Activated naive CD8-positive, alpha-beta T cell treated with anti-CD3 and anti-CD28 coated beads, Interleukin-2, amount 50 U/mL, for 24 hours (primary cell): Measurements from ENCODE around the gene SPARC.
"Not testable (repeated sequence)": the region's sequence is repeated elsewhere in the genome, so short reads cannot be mapped to it uniquely, and the experiment has no call there.

Experiments
- ATAC-seq: fragments of 150-1000 bp; cut with Tn5 transposase; one replicate; pipeline ENCODE4 v1.10.0; 2021
- DNase-seq: peaks from one replicate; pipeline ENCODE4 v3.0.0; 2021
- H3K27ac Mint-ChIP-seq: one replicate; pipeline ENCODE4 v1.8.0; 2021; ENCODE audit warnings: mild to moderate bottlenecking, mixed read lengths
- H3K27me3 Mint-ChIP-seq: one replicate; pipeline ENCODE4 v1.8.0; 2021; ENCODE audit warnings: mixed read lengths
- H3K36me3 Mint-ChIP-seq: one replicate; pipeline ENCODE4 v1.8.0; 2021; ENCODE audit warnings: low read depth, mixed read lengths
- H3K4me1 Mint-ChIP-seq: one replicate; pipeline ENCODE4 v1.8.0; 2021; ENCODE audit warnings: mixed read lengths
- H3K4me3 Mint-ChIP-seq: one replicate; pipeline ENCODE4 v1.8.0; 2021; ENCODE audit warnings: mild to moderate bottlenecking, moderate library complexity, mixed read lengths
- H3K9me3 Mint-ChIP-seq: one replicate; pipeline ENCODE4 v1.8.0; 2021; ENCODE audit warnings: mixed read lengths

The SPARC gene

GRCh38 chr5:151717416-151717815 lies 30.7 kb upstream of the SPARC start:
- no peak overlapping the region for H3K4me3 Mint-ChIP-seq
- no peak overlapping the region for H3K27ac Mint-ChIP-seq
- ATAC-seq: no peak

DNA sequence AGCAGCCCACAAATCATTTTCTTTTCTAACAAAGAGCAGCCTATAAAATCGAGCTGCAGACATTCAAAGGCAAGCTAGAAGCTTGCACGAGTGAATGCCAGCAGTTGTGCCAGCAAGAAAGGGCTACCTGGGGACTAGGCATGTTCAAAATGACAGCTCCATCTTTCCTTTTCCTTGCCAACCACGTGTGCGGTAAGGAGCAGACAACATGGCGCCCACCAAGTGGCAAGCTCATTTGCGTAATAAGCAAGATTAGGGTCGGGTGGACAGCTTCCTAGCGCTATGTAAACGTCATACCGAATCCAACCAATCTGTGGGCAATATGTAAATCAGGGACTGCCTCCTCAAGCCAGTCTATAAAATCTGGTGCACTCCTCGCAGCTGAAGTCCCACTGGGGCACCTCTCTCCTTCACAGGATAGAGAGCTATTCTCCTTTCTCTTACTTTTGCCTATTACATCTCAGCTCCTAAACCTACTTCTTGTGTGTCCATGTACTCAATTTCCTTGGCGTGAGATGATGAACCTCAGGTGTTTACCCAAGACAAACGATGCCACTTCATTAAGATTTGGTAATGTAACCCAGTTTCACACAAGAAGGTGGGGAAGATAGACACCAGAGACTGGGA lies 22.5 kb upstream of the SPARC start:
- ATAC-seq: no peak
- peaks cover 6% of the 10 kb centered on the region for H3K9me3 Mint-ChIP-seq
- no peak overlapping the region for H3K4me3 Mint-ChIP-seq
- peaks cover 7% of the 10 kb centered on the region for H3K27me3 Mint-ChIP-seq
- no peak overlapping the region for H3K27ac Mint-ChIP-seq
- DNase-seq: no peak
- no peaks in the 10 kb centered on the region for H3K36me3 Mint-ChIP-seq
- peaks cover 2% of the 10 kb centered on the region for H3K4me1 Mint-ChIP-seq

More at GRCh38 chr5:151717416-151717815, 30.7 kb upstream of the SPARC start:
- H3K4me1 Mint-ChIP-seq: peaks cover 16% of the 10 kb centered on the region
- H3K36me3 Mint-ChIP-seq: no peaks in the 10 kb centered on the region
- peaks cover under 1% of the 10 kb centered on the region for H3K9me3 Mint-ChIP-seq
- H3K27me3 Mint-ChIP-seq: peaks cover 1% of the 10 kb centered on the region
- DNase-seq: no peak

DNA sequence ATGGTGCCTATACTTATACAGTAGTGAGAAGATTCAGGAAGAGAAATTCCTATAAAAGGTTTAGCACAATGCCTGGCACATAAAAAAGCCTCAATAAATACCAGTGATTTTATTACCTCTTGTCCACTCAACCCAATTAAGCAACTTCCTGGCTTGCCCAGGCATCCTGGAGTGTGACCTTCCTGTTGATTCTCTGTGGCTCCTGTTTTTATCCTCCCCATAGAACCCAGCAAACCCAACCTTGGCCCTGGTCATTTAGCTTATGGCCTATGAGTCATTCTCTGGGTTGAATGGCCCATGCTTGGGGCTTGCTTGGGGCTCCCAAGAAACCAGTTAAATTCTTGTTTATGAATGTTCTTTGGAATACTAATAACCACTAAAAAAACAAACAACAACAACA lies 21.4 kb upstream of the SPARC start:
- peaks cover 7% of the 10 kb centered on the region for H3K27me3 Mint-ChIP-seq
- no peak overlapping the region for H3K4me3 Mint-ChIP-seq
- no peaks in the 10 kb centered on the region for H3K36me3 Mint-ChIP-seq
- ATAC-seq (no peak), DNase-seq (no peak)
- H3K27ac Mint-ChIP-seq: no peak overlapping the region
- H3K4me1 Mint-ChIP-seq: peaks cover 4% of the 10 kb centered on the region
- H3K9me3 Mint-ChIP-seq: peaks cover 6% of the 10 kb centered on the region

DNA sequence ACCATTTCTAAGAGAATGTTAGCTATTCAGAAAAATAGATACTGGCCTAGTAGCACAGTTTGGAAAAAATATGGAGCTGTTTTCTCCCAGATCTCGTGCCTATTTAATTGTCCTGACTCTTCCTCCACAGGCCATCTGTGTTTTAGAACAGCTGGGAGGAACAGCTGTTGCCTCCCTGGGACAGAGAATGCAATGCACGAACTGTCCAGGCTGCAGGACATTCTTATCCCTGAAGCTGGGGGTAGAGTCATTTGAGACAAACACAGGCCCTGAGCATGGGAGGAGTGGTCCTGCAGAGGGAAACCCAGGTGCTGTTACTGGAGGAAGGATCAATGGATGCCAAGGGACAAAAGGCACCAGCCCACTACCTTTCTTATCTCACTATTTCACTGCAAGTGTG lies 20.9 kb upstream of the SPARC start:
- DNase-seq (no peak), ATAC-seq (no peak)
- H3K4me1 Mint-ChIP-seq: peaks cover 4% of the 10 kb centered on the region
- peaks cover 7% of the 10 kb centered on the region for H3K27me3 Mint-ChIP-seq
- H3K9me3 Mint-ChIP-seq: peaks cover 6% of the 10 kb centered on the region
- no peaks in the 10 kb centered on the region for H3K36me3 Mint-ChIP-seq
- H3K27ac Mint-ChIP-seq: no peak overlapping the region
- no peak overlapping the region for H3K4me3 Mint-ChIP-seq

DNA sequence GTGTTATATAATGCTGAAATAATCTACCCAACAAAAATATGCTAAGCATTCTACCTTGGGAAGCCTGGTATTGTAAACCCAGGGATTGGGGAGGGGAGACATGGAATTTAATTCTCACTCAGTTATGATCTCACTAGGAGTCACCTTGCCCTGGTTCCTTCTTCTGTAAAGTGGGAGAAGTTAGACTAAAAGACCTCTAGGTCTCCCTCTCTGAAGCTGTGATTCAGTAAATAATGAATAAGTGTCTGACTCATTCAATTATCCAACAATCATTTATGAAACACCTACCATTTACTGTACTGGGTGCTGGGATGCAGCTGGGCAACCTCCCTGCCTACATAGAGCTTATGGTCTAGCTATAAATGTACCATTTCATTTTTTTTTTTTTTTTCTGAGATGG lies 20.2 kb upstream of the SPARC start:
- no peak overlapping the region for H3K27ac Mint-ChIP-seq
- H3K27me3 Mint-ChIP-seq: peaks cover 3% of the 10 kb centered on the region
- DNase-seq: no peak
- H3K36me3 Mint-ChIP-seq: no peaks in the 10 kb centered on the region
- ATAC-seq: peak; percentile 46
- H3K4me1 Mint-ChIP-seq: peaks cover 4% of the 10 kb centered on the region
- H3K9me3 Mint-ChIP-seq: peaks cover under 1% of the 10 kb centered on the region
- H3K4me3 Mint-ChIP-seq: no peak overlapping the region

DNA sequence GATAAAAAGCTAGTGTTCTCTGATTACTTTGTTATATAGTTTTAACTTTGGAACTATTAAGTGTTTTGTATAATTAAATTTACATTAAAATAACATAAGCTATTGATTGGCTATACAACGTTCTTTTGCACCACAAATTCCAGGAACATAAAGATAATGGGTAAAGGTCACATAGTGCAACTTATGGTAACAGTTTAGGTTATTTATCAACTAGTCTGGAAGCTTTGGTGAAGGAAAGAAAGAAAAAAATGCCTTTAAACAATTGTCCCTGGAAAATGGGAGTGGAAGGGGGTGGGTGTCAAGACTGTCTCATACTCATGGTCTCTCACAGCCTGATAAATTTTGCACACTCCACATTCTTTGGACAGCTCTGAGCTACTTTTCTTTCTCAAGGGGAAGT lies 17.1 kb upstream of the SPARC start:
- Mint-ChIP-seq H3K27me3 (no peaks in the 10 kb centered on the region), H3K4me1 (peaks cover 2% of the 10 kb centered on the region), H3K4me3 (no peak overlapping the region), H3K9me3 (no peaks in the 10 kb centered on the region), H3K27ac (no peak overlapping the region), H3K36me3 (no peaks in the 10 kb centered on the region)
- DNase-seq (no peak), ATAC-seq (no peak)

GRCh38 chr5:151703227-151703626 lies 16.5 kb upstream of the SPARC start:
- H3K4me3 Mint-ChIP-seq: no peak overlapping the region
- no peak for DNase-seq
- no peak overlapping the region for H3K27ac Mint-ChIP-seq
- H3K27me3 Mint-ChIP-seq: no peaks in the 10 kb centered on the region
- peaks cover 2% of the 10 kb centered on the region for H3K4me1 Mint-ChIP-seq
- H3K9me3 Mint-ChIP-seq: no peaks in the 10 kb centered on the region
- no peaks in the 10 kb centered on the region for H3K36me3 Mint-ChIP-seq
- no peak for ATAC-seq

- Mint-ChIP-seq H3K9me3 (no peaks in the 10 kb centered on the region), H3K36me3 (no peaks in the 10 kb centered on the region), H3K27me3 (no peaks in the 10 kb centered on the region), H3K27ac (no peak overlapping the region), H3K4me3 (no peak overlapping the region), H3K4me1 (peaks cover 2% of the 10 kb centered on the region)
- no peak for ATAC-seq
- DNase-seq: no peak
These were observed 14.1 kb upstream of the SPARC start for GRCh38 chr5:151700820-151701219.

GRCh38 chr5:151700296-151700695 lies 13.6 kb upstream of the SPARC start:
- peaks cover 2% of the 10 kb centered on the region for H3K4me1 Mint-ChIP-seq
- no peak for ATAC-seq
- H3K9me3 Mint-ChIP-seq: no peaks in the 10 kb centered on the region
- no peak overlapping the region for H3K27ac Mint-ChIP-seq
- no peak for DNase-seq
- no peaks in the 10 kb centered on the region for H3K36me3 Mint-ChIP-seq
- no peaks in the 10 kb centered on the region for H3K27me3 Mint-ChIP-seq
- no peak overlapping the region for H3K4me3 Mint-ChIP-seq

GRCh38 chr5:151699071-151699901 lies 12.6 kb upstream of the SPARC start:
- Mint-ChIP-seq H3K27ac (no peak overlapping the region), H3K9me3 (no peaks in the 10 kb centered on the region), H3K36me3 (no peaks in the 10 kb centered on the region)

GRCh38 chr5:151698081-151698480 lies 11.4 kb upstream of the SPARC start:
- ATAC-seq, H3K36me3 Mint-ChIP-seq, H3K9me3 Mint-ChIP-seq, H3K27ac Mint-ChIP-seq, H3K4me3 Mint-ChIP-seq, H3K27me3 Mint-ChIP-seq, DNase-seq, H3K4me1 Mint-ChIP-seq: not testable (repeated sequence)

More at GRCh38 chr5:151699071-151699901, 12.6 kb upstream of the SPARC start:
- no peaks in the 10 kb centered on the region for H3K27me3 Mint-ChIP-seq
- H3K4me1 Mint-ChIP-seq: peaks cover 2% of the 10 kb centered on the region
- DNase-seq (no peak), ATAC-seq (no peak)
- no peak overlapping the region for H3K4me3 Mint-ChIP-seq

- H3K36me3 Mint-ChIP-seq: no peaks in the 10 kb centered on the region
- no peak overlapping the region for H3K27ac Mint-ChIP-seq
- H3K27me3 Mint-ChIP-seq: no peaks in the 10 kb centered on the region
- no peak for DNase-seq
- H3K4me3 Mint-ChIP-seq: no peak overlapping the region
- no peaks in the 10 kb centered on the region for H3K4me1 Mint-ChIP-seq
- no peak for ATAC-seq
- no peaks in the 10 kb centered on the region for H3K9me3 Mint-ChIP-seq
These were observed 10.7 kb upstream of the SPARC start for GRCh38 chr5:151697452-151697851.

- no peaks in the 10 kb centered on the region for H3K27me3 Mint-ChIP-seq
- no peak overlapping the region for H3K4me3 Mint-ChIP-seq
- H3K9me3 Mint-ChIP-seq: no peaks in the 10 kb centered on the region
- H3K27ac Mint-ChIP-seq: no peak overlapping the region
- no peaks in the 10 kb centered on the region for H3K4me1 Mint-ChIP-seq
- no peaks in the 10 kb centered on the region for H3K36me3 Mint-ChIP-seq
- ATAC-seq: peak; percentile 36
- DNase-seq: no peak
These were observed 9.9 kb upstream of the SPARC start for GRCh38 chr5:151696470-151697061.

DNA sequence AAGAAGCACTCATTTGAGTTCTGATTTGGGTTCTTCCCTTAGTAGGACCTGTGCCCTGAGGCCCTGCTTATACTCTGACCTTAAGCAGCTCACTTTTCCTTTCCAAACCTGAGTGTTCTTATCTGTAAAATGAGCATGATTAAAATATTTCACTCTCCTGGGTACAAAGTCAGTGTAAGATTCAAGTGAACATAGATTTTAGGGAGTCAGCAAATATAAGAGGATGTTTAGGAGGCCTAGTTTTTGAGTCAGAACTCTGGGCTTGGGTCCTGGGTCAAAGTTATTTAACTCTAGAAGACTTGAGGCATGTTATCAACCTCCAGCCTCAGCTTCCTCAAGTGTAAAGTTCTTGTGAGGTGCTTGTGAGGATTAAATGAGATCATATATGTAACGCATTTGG lies 8.7 kb upstream of the SPARC start:
- Mint-ChIP-seq H3K4me3 (no peak overlapping the region), H3K27ac (no peak overlapping the region), H3K36me3 (no peaks in the 10 kb centered on the region), H3K9me3 (no peaks in the 10 kb centered on the region), H3K4me1 (no peaks in the 10 kb centered on the region), H3K27me3 (no peaks in the 10 kb centered on the region)
- ATAC-seq: no peak
- DNase-seq: no peak

DNA sequence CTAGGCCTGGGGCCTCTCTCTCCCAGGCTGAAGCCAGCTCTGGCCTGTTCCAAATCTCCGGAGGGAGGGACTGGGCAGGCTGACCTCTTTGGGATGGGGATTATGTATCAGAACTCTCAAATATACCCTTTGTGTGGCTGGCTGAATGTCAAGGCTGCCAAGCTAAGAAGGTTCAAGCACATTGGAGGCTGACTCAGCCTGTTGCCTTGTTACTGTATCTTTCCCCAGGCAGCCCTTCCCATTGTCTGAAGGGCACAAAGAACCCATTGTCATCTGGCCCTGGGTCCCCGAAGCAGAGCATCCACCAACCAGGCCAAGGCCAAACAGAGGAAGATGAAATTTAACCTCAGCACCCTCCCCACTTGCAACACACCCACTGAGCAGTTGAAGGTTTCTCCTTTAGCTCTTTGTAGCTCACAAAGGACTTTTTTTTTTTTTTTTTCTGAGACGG lies 7.3 kb upstream of the SPARC start:
- ATAC-seq (no peak), DNase-seq (no peak)

More for the DNA sequence above, 7.3 kb upstream of the SPARC start:
- Mint-ChIP-seq H3K27ac (no peak overlapping the region), H3K36me3 (no peaks in the 10 kb centered on the region), H3K4me3 (no peak overlapping the region), H3K27me3 (no peaks in the 10 kb centered on the region), H3K9me3 (no peaks in the 10 kb centered on the region), H3K4me1 (no peaks in the 10 kb centered on the region)
